MM.1S (cell line): Measurements from ENCODE around the gene CNTNAP2.

Source experiments
- DNase-seq: peaks from one replicate; pipeline ENCODE4 v3.0.0-alpha.2; 2015
- H2AFZ ChIP-seq: fragments of 300-600 bp; sonication (generic); 2 replicates; pipeline ENCODE4 v1.6.0; 2016; ENCODE audit warnings: antibody characterized with exemption, low read length
- H3F3A ChIP-seq: fragments of 300-600 bp; sonication (generic); 2 replicates; pipeline ENCODE4 v1.6.1; 2016; ENCODE audit warnings: mild to moderate bottlenecking, antibody characterized with exemption, low read length, moderate library complexity, mixed read lengths; ENCODE audit not compliant: insufficient read depth
- H3K27ac ChIP-seq: fragments of 300-600 bp; sonication (generic); 2 replicates; pipeline ENCODE4 v1.5.1; 2016; ENCODE audit warnings: mild to moderate bottlenecking, low read length
- H3K27me3 ChIP-seq: fragments of 300-600 bp; sonication (generic); replicated peaks from 2 replicates; pipeline ENCODE4 v1.6.0; 2016; ENCODE audit warnings: low read length; ENCODE audit not compliant: insufficient read depth
- H3K36me3 ChIP-seq: fragments of 300-600 bp; sonication (generic); replicated peaks from 2 replicates; pipeline ENCODE4 v1.6.1; 2016; ENCODE audit warnings: mild to moderate bottlenecking, low read length, mixed read lengths; ENCODE audit not compliant: insufficient read depth
- H3K4me1 ChIP-seq: fragments of 300-600 bp; sonication (generic); 2 replicates; pipeline ENCODE4 v1.6.1; 2016; ENCODE audit warnings: low read length, mixed read lengths
- H3K4me2 ChIP-seq: fragments of 300-600 bp; sonication (generic); 2 replicates; pipeline ENCODE4 v1.6.0; 2016; ENCODE audit warnings: low read depth, low read length
- H3K4me3 ChIP-seq: fragments of 300-600 bp; sonication (generic); 2 replicates; pipeline ENCODE4 v1.5.1; 2016; ENCODE audit warnings: low read length, mixed read lengths
- H3K79me2 ChIP-seq: fragments of 300-600 bp; sonication (generic); 2 replicates; pipeline ENCODE4 v1.6.1; 2016; ENCODE audit warnings: mixed run types, low read length, mixed read lengths
- H3K9ac ChIP-seq: fragments of 300-600 bp; sonication (generic); 2 replicates; pipeline ENCODE4 v1.6.1; 2016; ENCODE audit warnings: low read length, mixed read lengths
- H3K9me2 ChIP-seq: fragments of 300-600 bp; sonication (generic); replicated peaks from 2 replicates; pipeline ENCODE4 v1.6.1; 2016; ENCODE audit warnings: mild to moderate bottlenecking, low read length, mixed read lengths; ENCODE audit not compliant: insufficient read depth
- H3K9me3 ChIP-seq: fragments of 300-600 bp; sonication (generic); replicated peaks from 2 replicates; pipeline ENCODE4 v1.6.1; 2016; ENCODE audit warnings: mild to moderate bottlenecking, low read length, mixed read lengths; ENCODE audit not compliant: insufficient read depth
- H4K20me1 ChIP-seq: fragments of 300-600 bp; sonication (generic); 2 replicates; pipeline ENCODE4 v1.6.1; 2016; ENCODE audit warnings: mild to moderate bottlenecking, low read length, moderate library complexity, mixed read lengths; ENCODE audit not compliant: insufficient read depth
- CTCF ChIP-seq: fragments of 300-600 bp; sonication (generic); IDR thresholded peaks from 2 replicates; pipeline ENCODE4 v1.5.1; 2016; ENCODE audit warnings: antibody characterized with exemption, low read length, mixed read lengths
- EZH2 ChIP-seq: fragments of 300-600 bp; sonication (generic); optimal IDR thresholded peaks from 2 replicates; pipeline ENCODE3; 2017; ENCODE audit warnings: low read depth, mild to moderate bottlenecking, antibody characterized with exemption, low read length, mixed read lengths
- EZH2phosphoT487 ChIP-seq: fragments of 300-600 bp; sonication (generic); IDR thresholded peaks from 2 replicates; pipeline ENCODE4 v1.6.1; 2018; ENCODE audit warnings: antibody characterized with exemption, low read length

The CNTNAP2 gene

GRCh38 chr7:148182264-148182663, 2065.7 kb downstream of the CNTNAP2 start:
- Histone ChIP-seq H3K27me3 (no peaks in the 10 kb centered on the region), H3K27ac (no peak overlapping the region), H2AFZ (no peak overlapping the region), H3K79me2 (no peaks in the 10 kb centered on the region), H3K36me3 (no peaks in the 10 kb centered on the region), H3K4me2 (no peak overlapping the region), H3K9me3 (no peaks in the 10 kb centered on the region), H3K4me3 (no peak overlapping the region), H3K9me2 (no peaks in the 10 kb centered on the region), H3K9ac (no peak overlapping the region), H3K4me1 (no peaks in the 10 kb centered on the region), H3F3A (no peaks in the 10 kb centered on the region), H4K20me1 (no peaks in the 10 kb centered on the region)
- DNase-seq, result no peak
- no peak for TF ChIP-seq CTCF
- no peak for TF ChIP-seq EZH2phosphoT487
- TF ChIP-seq EZH2, result no peak

GRCh38 chr7:148185041-148185440, 2068.4 kb downstream of the CNTNAP2 start:
- Histone ChIP-seq H3K36me3 (no peaks in the 10 kb centered on the region), H4K20me1 (no peaks in the 10 kb centered on the region), H3K9me2 (no peaks in the 10 kb centered on the region), H3K9me3 (no peaks in the 10 kb centered on the region), H3K79me2 (no peaks in the 10 kb centered on the region), H3K4me1 (no peaks in the 10 kb centered on the region), H3K4me3 (no peak overlapping the region), H3K4me2 (no peak overlapping the region), H3F3A (no peaks in the 10 kb centered on the region), H2AFZ (no peak overlapping the region), H3K27ac (no peak overlapping the region), H3K27me3 (no peaks in the 10 kb centered on the region), H3K9ac (no peak overlapping the region)
- DNase-seq, result no peak
- TF ChIP-seq CTCF, result no peak
- no peak for TF ChIP-seq EZH2phosphoT487
- no peak for TF ChIP-seq EZH2

GRCh38 chr7:148187471-148187870, 2070.9 kb downstream of the CNTNAP2 start:
- H3K36me3 ChIP-seq, result no peaks in the 10 kb centered on the region
- DNase-seq, result no peak
- no peaks in the 10 kb centered on the region for H3K27me3 ChIP-seq
- no peaks in the 10 kb centered on the region for H3K9me3 ChIP-seq
- H3F3A ChIP-seq, result no peaks in the 10 kb centered on the region
- no peaks in the 10 kb centered on the region for H3K4me1 ChIP-seq
- no peaks in the 10 kb centered on the region for H4K20me1 ChIP-seq
- H3K4me3 ChIP-seq, result no peak overlapping the region
- H3K9me2 ChIP-seq, result no peaks in the 10 kb centered on the region
- H3K9ac ChIP-seq, result no peak overlapping the region
- no peak overlapping the region for H3K27ac ChIP-seq
- no peak overlapping the region for H3K4me2 ChIP-seq
- no peak overlapping the region for H2AFZ ChIP-seq
- TF ChIP-seq EZH2, result no peak
- no peak for TF ChIP-seq CTCF
- TF ChIP-seq EZH2phosphoT487, result no peak
- no peaks in the 10 kb centered on the region for H3K79me2 ChIP-seq
